Activated T-helper 2 cell treated with anti-CD3 and anti-CD28 coated beads, Interferon-gamma antibody, Interleukin-2, Interleukin-4, amounts not matched to agents 10 μg/mL and 5 μg/mL and 100 μg/mL, durations not matched to agents 14 hours and 24 hours and 36 hours (primary cell): ENCODE data around the gene LILRB3. TPM values are rescaled to one million over a fixed set of nuclear protein-coding genes. Genes with fewer than 3 reads are reported as not detected.
"Not testable (repeated sequence)": the region's sequence is repeated elsewhere in the genome, so short reads cannot be mapped to it uniquely, and the experiment has no call there.

Experiments used
- DNase-seq: peaks from one replicate; pipeline ENCODE4 v3.0.0; 2021; ENCODE audit warnings: low spot score
- H3K27ac Mint-ChIP-seq: one replicate; pipeline ENCODE4 v1.8.0; 2021; ENCODE audit warnings: mixed read lengths
- H3K27me3 Mint-ChIP-seq: one replicate; pipeline ENCODE4 v1.8.0; 2021; ENCODE audit warnings: low read depth, mixed read lengths
- H3K36me3 Mint-ChIP-seq: one replicate; pipeline ENCODE4 v1.8.0; 2021; ENCODE audit warnings: low read depth, mixed read lengths
- H3K4me1 Mint-ChIP-seq: one replicate; pipeline ENCODE4 v1.8.0; 2021; ENCODE audit warnings: low read depth, mixed read lengths
- H3K4me3 Mint-ChIP-seq: one replicate; pipeline ENCODE4 v1.8.0; 2021; ENCODE audit warnings: low read depth, mild to moderate bottlenecking, moderate library complexity, mixed read lengths
- H3K9me3 Mint-ChIP-seq: one replicate; pipeline ENCODE4 v1.8.0; 2021; ENCODE audit warnings: mixed read lengths
- intact Hi-C: fragments of 100-400 bp; cut with micrococcal nuclease; formaldehyde crosslinking; loops from one replicate; pipeline ENCODE4 v1.15.1; 2023
- total RNA-seq: library from RNA; stranded (reverse); gene quantifications from 2 replicates; pipeline ENCODE4 v1.2.3, GENCODE V29; 2022

Gene LILRB3
- total RNA-seq, 1 donor from 2014 or later, result 0.64 TPM

GRCh38 chr19:54253331-54254194, 30.8 kb upstream of the LILRB3 start:
- intact Hi-C loops, result no loop called here
- Mint-ChIP-seq H3K4me3 (no peak overlapping the region), H3K27me3 (peaks cover 9% of the 10 kb centered on the region), H3K36me3 (no peaks in the 10 kb centered on the region), H3K4me1 (no peaks in the 10 kb centered on the region), H3K9me3 (no peaks in the 10 kb centered on the region), H3K27ac (no peak overlapping the region)
- no peak for DNase-seq

DNA sequence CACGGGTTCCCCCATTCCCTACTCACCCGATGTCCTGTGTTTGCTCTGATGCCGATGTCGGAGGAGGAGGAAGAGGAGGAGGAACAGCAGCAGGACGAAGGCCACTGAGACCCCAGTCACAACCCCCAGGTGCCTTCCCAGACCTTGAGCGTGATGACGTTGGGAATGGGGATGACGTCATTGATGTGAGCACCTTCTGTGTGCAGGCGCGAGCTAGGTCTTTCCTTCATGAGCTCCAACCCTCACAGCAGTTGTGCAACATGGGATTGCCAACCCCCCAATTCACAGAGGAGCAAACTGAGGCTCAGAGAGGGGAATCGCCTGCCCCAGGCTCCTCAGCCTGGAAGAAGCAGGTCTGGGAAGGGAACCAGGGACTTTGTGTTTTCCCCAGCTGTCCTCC, 30.0 kb upstream of the LILRB3 start:
- Mint-ChIP-seq H3K4me1 (peaks cover 5% of the 10 kb centered on the region), H3K27ac (no peak overlapping the region), H3K27me3 (peaks cover 9% of the 10 kb centered on the region), H3K9me3 (no peaks in the 10 kb centered on the region), H3K4me3 (no peak overlapping the region), H3K36me3 (no peaks in the 10 kb centered on the region)
- intact Hi-C loops, result no loop called here
- DNase-seq, result no peak

- H3K27ac Mint-ChIP-seq, result no peak overlapping the region
- H3K27me3 Mint-ChIP-seq, result peaks cover 9% of the 10 kb centered on the region
- no peaks in the 10 kb centered on the region for H3K36me3 Mint-ChIP-seq
- DNase-seq, result no peak
- intact Hi-C loops, result no loop called here
- H3K9me3 Mint-ChIP-seq, result no peaks in the 10 kb centered on the region
- no peak overlapping the region for H3K4me3 Mint-ChIP-seq
- H3K4me1 Mint-ChIP-seq, result peaks cover 9% of the 10 kb centered on the region
Observed at GRCh38 chr19:54252243-54252642, 29.4 kb upstream of the LILRB3 start.

DNA sequence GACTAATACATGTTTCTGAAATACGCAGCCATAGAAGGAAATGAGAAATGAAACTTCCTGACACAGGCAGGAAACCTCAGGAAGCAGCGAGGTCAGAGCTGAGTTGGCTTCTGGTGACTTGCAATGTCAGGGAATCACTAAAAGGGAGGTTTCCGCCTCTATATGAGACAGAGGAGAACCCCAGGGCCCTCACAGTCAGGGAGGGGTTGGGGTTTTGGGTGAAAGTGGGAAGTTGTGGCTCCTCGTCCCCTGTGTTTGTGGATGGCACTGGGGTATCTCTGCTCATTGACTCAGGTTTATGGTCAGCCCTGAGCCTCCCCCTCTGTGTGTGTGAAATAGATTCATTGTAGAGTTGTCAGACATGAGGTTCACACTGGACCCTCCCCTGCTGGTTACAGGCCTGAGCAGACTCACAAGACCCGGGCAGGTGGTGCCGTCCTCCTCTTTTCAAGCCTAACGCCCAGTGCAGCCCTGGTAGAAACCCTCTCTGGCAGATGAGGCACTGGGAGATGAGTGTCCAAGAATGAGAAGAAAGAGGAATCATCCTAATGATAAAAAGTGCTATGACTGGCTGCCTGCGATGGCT, 25.3 kb upstream of the LILRB3 start:
- H3K4me3 Mint-ChIP-seq, result no peak overlapping the region
- no peak overlapping the region for H3K27ac Mint-ChIP-seq
- no peaks in the 10 kb centered on the region for H3K9me3 Mint-ChIP-seq
- H3K27me3 Mint-ChIP-seq, result peaks cover 9% of the 10 kb centered on the region
- no peak for DNase-seq
- intact Hi-C loops, result loop anchor here (5.0 kb wide), 1 partner anchor 36 kb away; no protein-coding TSS in a partner anchor
- H3K36me3 Mint-ChIP-seq, result no peaks in the 10 kb centered on the region
- peaks cover 12% of the 10 kb centered on the region for H3K4me1 Mint-ChIP-seq

GRCh38 chr19:54247106-54247930, 24.5 kb upstream of the LILRB3 start:
- Mint-ChIP-seq H3K36me3 (no peaks in the 10 kb centered on the region), H3K4me1 (peaks cover 12% of the 10 kb centered on the region), H3K4me3 (no peak overlapping the region), H3K9me3 (no peaks in the 10 kb centered on the region), H3K27me3 (peaks cover 9% of the 10 kb centered on the region), H3K27ac (no peak overlapping the region)
- intact Hi-C loops, result loop anchor here (5.0 kb wide), 1 partner anchor 35 kb away; no protein-coding TSS in a partner anchor
- DNase-seq, result no peak

- no peaks in the 10 kb centered on the region for H3K9me3 Mint-ChIP-seq
- DNase-seq, result no peak
- no peaks in the 10 kb centered on the region for H3K36me3 Mint-ChIP-seq
- peaks cover 12% of the 10 kb centered on the region for H3K4me1 Mint-ChIP-seq
- H3K4me3 Mint-ChIP-seq, result no peak overlapping the region
- H3K27ac Mint-ChIP-seq, result no peak overlapping the region
- peaks cover 9% of the 10 kb centered on the region for H3K27me3 Mint-ChIP-seq
- intact Hi-C loops, result loop anchor here (5.0 kb wide), 1 partner anchor 34 kb away; no protein-coding TSS in a partner anchor
Observed at GRCh38 chr19:54245936-54246335, 23.1 kb upstream of the LILRB3 start.

GRCh38 chr19:54243809-54244208, 21.0 kb upstream of the LILRB3 start:
- intact Hi-C loops, H3K36me3 Mint-ChIP-seq, H3K4me3 Mint-ChIP-seq, H3K27me3 Mint-ChIP-seq, H3K27ac Mint-ChIP-seq, DNase-seq, H3K9me3 Mint-ChIP-seq: not testable (repeated sequence)
- peaks cover 12% of the 10 kb centered on the region for H3K4me1 Mint-ChIP-seq

DNA sequence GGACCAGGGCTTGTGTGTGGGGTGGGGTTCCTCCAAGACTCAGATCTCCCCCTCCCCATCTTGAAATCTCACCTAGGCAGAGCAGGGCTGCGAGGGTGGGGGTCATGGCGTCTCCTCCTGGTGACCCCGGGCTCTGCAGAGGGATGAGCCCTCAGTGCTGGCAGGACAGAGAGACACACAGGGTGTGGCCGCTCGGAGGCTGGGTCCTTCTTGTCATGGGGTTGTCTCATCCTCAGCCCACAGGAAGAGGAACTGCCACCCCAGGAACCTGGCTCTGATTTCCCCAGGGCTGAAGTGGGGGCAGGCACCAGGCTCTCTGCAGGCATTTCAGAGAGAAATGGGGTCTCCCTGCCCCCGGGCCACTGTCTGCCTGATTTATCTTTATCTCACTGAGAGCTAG, 19.8 kb upstream of the LILRB3 start, which contains the start of gene LILRA6:
Gene LILRA6 (minus strand): TSS at position 145 of the 400 bp plus-strand sequence.
- H3K9me3 Mint-ChIP-seq, H3K36me3 Mint-ChIP-seq: not testable (repeated sequence)
- peaks cover 12% of the 10 kb centered on the region for H3K27me3 Mint-ChIP-seq

GRCh38 chr19:54242234-54242633, 19.4 kb upstream of the LILRB3 start:
- H3K27ac Mint-ChIP-seq, H3K4me3 Mint-ChIP-seq, H3K36me3 Mint-ChIP-seq, intact Hi-C loops, H3K9me3 Mint-ChIP-seq, H3K4me1 Mint-ChIP-seq, DNase-seq: not testable (repeated sequence)
- peaks cover 14% of the 10 kb centered on the region for H3K27me3 Mint-ChIP-seq

More for the DNA sequence above, 19.8 kb upstream of the LILRB3 start, which contains the start of gene LILRA6:
- DNase-seq, H3K27ac Mint-ChIP-seq, H3K4me1 Mint-ChIP-seq, H3K4me3 Mint-ChIP-seq, intact Hi-C loops: not testable (repeated sequence)

GRCh38 chr19:54240372-54241336, 17.8 kb upstream of the LILRB3 start:
- H3K9me3 Mint-ChIP-seq, H3K36me3 Mint-ChIP-seq, H3K4me3 Mint-ChIP-seq, DNase-seq, H3K4me1 Mint-ChIP-seq, intact Hi-C loops, H3K27ac Mint-ChIP-seq: not testable (repeated sequence)
- peaks cover 19% of the 10 kb centered on the region for H3K27me3 Mint-ChIP-seq

DNA sequence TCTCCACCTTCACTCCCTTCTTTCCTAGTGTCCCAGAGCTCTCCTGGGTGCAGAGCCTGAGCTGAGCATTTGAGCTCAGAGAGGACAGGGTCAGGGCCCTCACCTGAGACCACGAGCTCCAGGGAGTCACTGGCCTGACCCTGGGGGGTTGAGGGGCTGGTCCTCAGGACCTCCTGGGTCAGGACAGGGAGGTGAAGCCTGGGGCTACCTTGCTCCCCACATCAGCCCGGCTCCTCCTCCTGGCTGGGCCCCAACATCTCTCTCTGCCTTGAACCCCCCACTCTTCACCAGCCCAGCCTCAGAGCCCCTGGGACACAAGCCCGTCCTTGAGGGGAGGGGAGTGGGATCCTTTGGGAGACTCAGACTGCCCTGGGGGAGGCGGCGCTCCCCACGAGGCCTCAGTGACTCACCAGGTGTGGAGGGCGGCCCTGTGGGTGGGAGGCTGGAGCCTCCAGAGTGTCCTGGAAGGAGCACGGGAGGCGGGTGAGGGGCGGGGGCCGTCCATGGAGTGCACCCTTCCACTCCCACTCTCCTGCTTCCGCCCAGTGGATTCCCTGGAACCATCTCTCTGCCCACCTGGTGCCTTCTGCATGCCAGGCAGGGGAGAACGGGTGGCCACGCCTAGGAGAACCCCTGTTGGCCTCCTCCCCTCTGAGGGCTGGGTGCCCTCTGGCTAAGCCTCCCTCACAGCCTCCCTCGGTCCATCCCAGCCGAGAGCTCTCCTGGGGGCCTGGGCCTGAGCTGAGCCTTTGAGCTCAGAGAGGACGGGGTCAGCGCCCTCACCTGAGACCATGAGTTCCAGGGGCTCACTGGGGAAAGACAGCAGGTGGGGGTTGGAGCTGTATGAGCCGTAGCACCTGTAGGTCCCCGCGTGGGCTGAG, 16.9 kb upstream of the LILRB3 start:
- DNase-seq, H3K36me3 Mint-ChIP-seq, intact Hi-C loops, H3K9me3 Mint-ChIP-seq, H3K27ac Mint-ChIP-seq, H3K4me1 Mint-ChIP-seq, H3K4me3 Mint-ChIP-seq: not testable (repeated sequence)
- peaks cover 22% of the 10 kb centered on the region for H3K27me3 Mint-ChIP-seq
